ENCODE results near the gene NFYC. TPM values are rescaled to one million over a fixed set of nuclear protein-coding genes. Genes with fewer than 3 reads are reported as not detected.

NFYC gene
- total RNA-seq, 1 experiment from 2014 or later, result 46.5 TPM

- POLR2A ChIA-PET, result no interaction called here
- ATAC-seq, result peak; percentile 47
- TF ChIP-seq CTCF (IDR thresholded peaks at IDR 0.05), result peak; percentile 86
- TF ChIP-seq NFATC4 (CRISPR knock-in tag; IDR thresholded peaks at IDR 0.05), result no peak
- TF ChIP-seq ZNF423 (CRISPR knock-in tag; IDR thresholded peaks at IDR 0.05), result peak; percentile 75; the same call in 1 of the 2 replicates
- no peak for TF ChIP-seq CBFB (CRISPR knock-in tag; IDR thresholded peaks at IDR 0.05; ENCODE audit: low read depth)
- TF ChIP-seq EMX1 (CRISPR knock-in tag; IDR thresholded peaks at IDR 0.05), result no peak
- no peak for TF ChIP-seq USF2 (CRISPR knock-in tag; IDR thresholded peaks at IDR 0.05)
- no peaks in the 10 kb centered on the region for H3K9me3 Mint-ChIP-seq
- H3K27ac Mint-ChIP-seq, result no peak overlapping the region
- peaks cover 19% of the 10 kb centered on the region for H3K4me1 Mint-ChIP-seq
- H3K27me3 Mint-ChIP-seq (ENCODE audit: low read depth), result peaks cover 3% of the 10 kb centered on the region; the same call in 1 of the 2 replicates
- CTCF ChIA-PET, result interaction anchor here (0.6 to 3.7 kb wide), 33 partner anchors 10 to 280 kb away, joined by 3 to 33 read pairs (median 4); partner anchors contain the start of genes NFYC and ZNF684
- peak overlapping the region; percentile 54 for H3K4me3 Mint-ChIP-seq
- DNase-seq (ENCODE audit: low spot score), result peak; percentile 90
- no peaks in the 10 kb centered on the region for H3K36me3 Mint-ChIP-seq
Measured at GRCh38 chr1:40668769-40669525, 22.6 kb upstream of the NFYC start.

- Mint-ChIP-seq H3K9me3 (no peaks in the 10 kb centered on the region), H3K4me3 (no peak overlapping the region), H3K36me3 (no peaks in the 10 kb centered on the region), H3K27me3 (ENCODE audit: low read depth) (0 out of 2 replicates have a peak, but pooled peaks cover 3% of the 10 kb centered on the region), H3K27ac (no peak overlapping the region), H3K4me1 (peaks cover 5% of the 10 kb centered on the region; the same call in 1 of the 2 replicates)
- no peak for DNase-seq (ENCODE audit: low spot score)
- TF ChIP-seq ZMAT4 (CRISPR knock-in tag; IDR thresholded peaks at IDR 0.05) (no peak), ESRRA (CRISPR knock-in tag; IDR thresholded peaks at IDR 0.05; ENCODE audit: borderline replicate concordance) (no peak), E2F1 (CRISPR knock-in tag; IDR thresholded peaks at IDR 0.05) (no peak), CREB1 (CRISPR knock-in tag; IDR thresholded peaks at IDR 0.05) (no peak), MLX (CRISPR knock-in tag; IDR thresholded peaks at IDR 0.05) (no peak), USF1 (CRISPR knock-in tag; IDR thresholded peaks at IDR 0.05) (no peak), ZNF317 (CRISPR knock-in tag; IDR thresholded peaks at IDR 0.05; ENCODE audit: borderline replicate concordance, low read depth) (no peak)
- no peak for ATAC-seq
- ChIA-PET CTCF (no interaction called here), POLR2A (no interaction called here)
Measured at GRCh38 chr1:40673452-40673851, 18.1 kb upstream of the NFYC start.

GRCh38 chr1:40676501-40676900 is 15.0 kb upstream of the NFYC start:
- ChIA-PET POLR2A (no interaction called here), CTCF (no interaction called here)
- no peaks in the 10 kb centered on the region for H3K27me3 Mint-ChIP-seq (ENCODE audit: low read depth)

More at GRCh38 chr1:40676501-40676900, 15.0 kb upstream of the NFYC start:
- TF ChIP-seq NFATC4 (CRISPR knock-in tag; IDR thresholded peaks at IDR 0.05) (no peak), SOX15 (CRISPR knock-in tag; IDR thresholded peaks at IDR 0.05) (no peak), ZNF423 (CRISPR knock-in tag; IDR thresholded peaks at IDR 0.05) (no peak), ATF3 (CRISPR knock-in tag; conservative IDR thresholded peaks at IDR 0.05) (no peak), NFE2L1 (CRISPR knock-in tag; IDR thresholded peaks at IDR 0.05) (no peak), CREM (CRISPR knock-in tag; IDR thresholded peaks at IDR 0.05) (no peak)
- Mint-ChIP-seq H3K36me3 (no peaks in the 10 kb centered on the region), H3K4me3 (no peak overlapping the region), H3K4me1 (no peaks in the 10 kb centered on the region; the same call in 1 of the 2 replicates), H3K9me3 (no peaks in the 10 kb centered on the region; the same call in 1 of the 2 replicates), H3K27ac (no peak overlapping the region)
- DNase-seq (ENCODE audit: low spot score) (no peak), ATAC-seq (no peak)
